PFSK-1 (cell line): ENCODE measurements around the gene LARP4B.
A peak's percentile ranks its signal among the peaks of the same experiment; 100 is the strongest.

Source experiments
- FOXP2 ChIP-seq: optimal IDR thresholded peaks from 2 replicates; pipeline ENCODE3; 2011; ENCODE audit warnings: borderline replicate concordance, control low read depth, inconsistent platforms; ENCODE audit not compliant: insufficient read depth; ENCODE audit errors: extremely low read length, extremely low read depth
- POLR2AphosphoS5 ChIP-seq: IDR thresholded peaks from 2 replicates; pipeline ENCODE4 v1.6.1; 2012; ENCODE audit warnings: low read depth, mild to moderate bottlenecking, control low read depth, low read length, moderate library complexity
- SIN3A ChIP-seq: IDR thresholded peaks from 2 replicates; pipeline ENCODE4 v1.6.1; 2012; ENCODE audit warnings: mild to moderate bottlenecking, low read length, moderate library complexity, borderline replicate concordance; ENCODE audit not compliant: insufficient read depth
- TAF1 ChIP-seq: IDR thresholded peaks from 2 replicates; pipeline ENCODE4 v1.6.1; 2012; ENCODE audit warnings: low read length, control low read depth, borderline replicate concordance; ENCODE audit not compliant: insufficient read depth
- TF ChIP-seq, protein P1 (sequence below), 2 experiments: IDR thresholded peaks; 2 replicates each; pipeline versions ENCODE4 v1.6.1 to v1.8.0; 2011 to 2012; ENCODE audit warnings: low read depth in 2 of 2, low read length in 2 of 2, control low read depth in 1 of 2, inconsistent platforms in 1 of 2, mild to moderate bottlenecking in 1 of 2, moderate library complexity in 1 of 2; ENCODE audit not compliant: insufficient read depth in 1 of 2

The LARP4B gene

DNA sequence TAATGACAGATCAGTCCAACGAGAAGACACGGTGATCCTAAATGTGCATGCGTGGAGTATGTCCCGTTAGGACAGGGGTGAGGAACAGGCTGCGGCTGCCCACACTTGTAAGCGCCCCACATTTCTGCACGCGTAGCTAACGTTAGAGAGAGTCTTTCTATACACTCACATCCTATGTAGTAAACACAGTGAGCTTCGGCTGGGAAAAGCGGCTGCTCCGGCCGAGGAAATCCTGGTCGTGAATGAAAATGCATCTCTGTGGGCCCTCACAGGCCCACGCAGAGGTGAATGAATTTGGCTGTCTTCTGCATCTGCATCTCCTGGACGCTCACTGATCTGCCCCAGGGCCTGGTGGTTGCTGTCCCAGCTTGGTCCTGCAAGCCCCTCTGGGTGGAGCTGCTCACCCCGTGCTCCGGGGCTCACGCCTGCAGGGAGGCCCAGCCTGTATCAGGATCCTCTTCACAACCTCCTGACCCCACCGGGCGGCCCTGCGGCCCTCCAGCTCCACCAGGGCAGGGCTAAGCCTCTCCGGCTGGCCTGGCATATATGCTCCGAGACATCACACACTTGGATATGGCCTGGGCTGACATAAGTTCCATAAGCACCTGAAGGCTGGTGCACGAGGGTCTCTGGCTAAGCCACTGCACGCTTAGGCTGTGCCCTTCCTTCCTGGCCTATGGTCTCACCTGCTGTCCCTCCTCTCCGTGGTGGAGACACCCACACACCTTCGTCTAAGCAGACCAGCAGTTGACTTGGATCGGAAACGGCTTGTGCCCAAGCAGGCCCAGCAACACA, 124.1 kb downstream of the LARP4B start:
- TF ChIP-seq SIN3A: no peak
- TF ChIP-seq POLR2AphosphoS5: peak; percentile 22; the same call in 1 of the 2 replicates

DNA sequence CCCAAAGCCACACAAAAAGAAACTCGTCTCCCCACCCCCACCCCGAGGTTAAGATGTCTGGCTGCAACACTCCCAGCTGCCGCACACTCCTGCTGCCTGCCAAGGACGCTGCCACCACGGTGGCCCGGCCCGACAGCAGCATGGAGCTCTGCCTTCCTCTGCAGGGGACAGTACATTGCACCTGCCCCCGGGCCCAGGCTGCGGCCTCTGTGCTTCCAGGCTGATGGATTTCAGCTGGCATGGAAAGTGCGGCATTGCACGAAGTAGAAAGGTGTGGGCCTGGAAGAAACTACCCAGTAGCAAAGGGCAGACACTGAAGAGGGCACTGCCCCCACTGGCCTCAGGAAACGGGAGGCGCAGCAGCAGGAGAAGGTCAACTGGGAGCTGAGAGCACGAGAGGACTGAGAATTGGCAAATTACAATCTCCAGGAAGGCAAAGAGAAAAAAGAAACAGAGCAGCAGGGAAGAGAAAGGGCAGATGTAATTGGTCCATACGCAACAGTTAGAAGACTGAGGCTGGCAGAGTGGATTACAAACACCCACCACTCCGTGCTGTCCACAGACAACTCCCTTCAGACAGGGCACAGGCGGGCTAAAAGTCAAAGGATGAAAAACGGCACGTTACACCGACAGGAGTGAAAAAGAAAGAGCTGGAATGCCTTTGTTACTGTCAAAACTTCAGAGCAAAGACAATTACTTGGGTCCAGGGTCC, 124.9 kb downstream of the LARP4B start:
- TF ChIP-seq SIN3A (no peak), FOXP2 (no peak), TAF1 (no peak), POLR2AphosphoS5 (no peak)
- TF ChIP-seq, protein P1, sequence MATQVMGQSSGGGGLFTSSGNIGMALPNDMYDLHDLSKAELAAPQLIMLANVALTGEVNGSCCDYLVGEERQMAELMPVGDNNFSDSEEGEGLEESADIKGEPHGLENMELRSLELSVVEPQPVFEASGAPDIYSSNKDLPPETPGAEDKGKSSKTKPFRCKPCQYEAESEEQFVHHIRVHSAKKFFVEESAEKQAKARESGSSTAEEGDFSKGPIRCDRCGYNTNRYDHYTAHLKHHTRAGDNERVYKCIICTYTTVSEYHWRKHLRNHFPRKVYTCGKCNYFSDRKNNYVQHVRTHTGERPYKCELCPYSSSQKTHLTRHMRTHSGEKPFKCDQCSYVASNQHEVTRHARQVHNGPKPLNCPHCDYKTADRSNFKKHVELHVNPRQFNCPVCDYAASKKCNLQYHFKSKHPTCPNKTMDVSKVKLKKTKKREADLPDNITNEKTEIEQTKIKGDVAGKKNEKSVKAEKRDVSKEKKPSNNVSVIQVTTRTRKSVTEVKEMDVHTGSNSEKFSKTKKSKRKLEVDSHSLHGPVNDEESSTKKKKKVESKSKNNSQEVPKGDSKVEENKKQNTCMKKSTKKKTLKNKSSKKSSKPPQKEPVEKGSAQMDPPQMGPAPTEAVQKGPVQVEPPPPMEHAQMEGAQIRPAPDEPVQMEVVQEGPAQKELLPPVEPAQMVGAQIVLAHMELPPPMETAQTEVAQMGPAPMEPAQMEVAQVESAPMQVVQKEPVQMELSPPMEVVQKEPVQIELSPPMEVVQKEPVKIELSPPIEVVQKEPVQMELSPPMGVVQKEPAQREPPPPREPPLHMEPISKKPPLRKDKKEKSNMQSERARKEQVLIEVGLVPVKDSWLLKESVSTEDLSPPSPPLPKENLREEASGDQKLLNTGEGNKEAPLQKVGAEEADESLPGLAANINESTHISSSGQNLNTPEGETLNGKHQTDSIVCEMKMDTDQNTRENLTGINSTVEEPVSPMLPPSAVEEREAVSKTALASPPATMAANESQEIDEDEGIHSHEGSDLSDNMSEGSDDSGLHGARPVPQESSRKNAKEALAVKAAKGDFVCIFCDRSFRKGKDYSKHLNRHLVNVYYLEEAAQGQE (IDR thresholded peaks at IDR 0.05; ENCODE audit: insufficient read depth in 1 of 2, low read depth in 2 of 2, low read length in 2 of 2): no peak

DNA sequence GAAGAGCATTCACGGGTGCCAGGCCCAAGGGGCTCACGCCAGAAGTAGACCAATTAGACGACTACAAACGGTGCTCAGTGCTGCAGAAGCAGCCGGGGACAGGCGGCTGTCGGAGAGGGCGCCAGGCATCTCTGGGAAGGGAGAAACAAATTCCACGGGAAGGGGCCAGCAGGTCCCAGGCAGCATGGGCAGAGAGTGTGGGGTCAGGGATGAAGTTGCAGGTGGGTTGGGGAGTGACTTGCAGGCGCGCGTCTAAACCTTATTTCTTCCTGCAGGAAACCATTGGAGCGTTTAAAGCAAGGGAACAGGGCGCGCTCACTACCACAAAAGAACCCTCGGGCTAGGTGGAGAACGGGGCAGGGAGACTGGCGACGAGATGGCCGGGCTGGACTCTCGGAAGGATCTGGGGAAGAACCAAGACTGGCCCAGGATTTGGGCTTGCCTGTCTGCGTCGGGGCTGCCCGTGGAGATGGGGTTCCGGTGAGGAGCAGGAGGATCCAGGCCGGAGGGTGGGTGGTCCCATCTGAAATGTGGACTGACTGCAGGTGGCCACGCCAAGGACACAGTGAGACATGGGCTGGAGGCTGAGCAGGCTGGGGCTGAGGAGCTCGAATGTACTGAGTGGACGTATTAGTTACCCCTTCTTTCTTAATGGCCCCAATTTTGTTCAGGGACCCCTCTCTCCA, 125.7 kb downstream of the LARP4B start:
- TF ChIP-seq TAF1: no peak
- TF ChIP-seq FOXP2: no peak
- no peak for TF ChIP-seq POLR2AphosphoS5
- no peak for TF ChIP-seq SIN3A
- TF ChIP-seq, protein P1 (IDR thresholded peaks at IDR 0.05; ENCODE audit: insufficient read depth in 1 of 2, low read depth in 2 of 2, low read length in 2 of 2): no peak

GRCh38 chr10:804787-805619, 126.5 kb downstream of the LARP4B start:
- TF ChIP-seq POLR2AphosphoS5: no peak
- no peak for TF ChIP-seq SIN3A
- no peak for TF ChIP-seq TAF1
- TF ChIP-seq, protein P1 (IDR thresholded peaks at IDR 0.05; ENCODE audit: insufficient read depth in 1 of 2, low read depth in 2 of 2, low read length in 2 of 2): no peak
- no peak for TF ChIP-seq FOXP2
